SK-N-SH treated with all-trans-retinoic acid at 6 μM for 48 hours (cell line): Measurements from ENCODE around the gene ENDOD1.

Experiments
- ATAC-seq: fragments of 200-7000 bp; cut with Tn5 transposase; 3 replicates; pipeline ENCODE4 v1.9.1; 2020; ENCODE audit warnings: mild to moderate bottlenecking, moderate library complexity
- ARNTL ChIP-seq: fragments of 450-650 bp; formaldehyde crosslinking; IDR thresholded peaks from 2 replicates; pipeline ENCODE4 v1.5.0; 2020; ENCODE audit warnings: low read depth, mild to moderate bottlenecking, moderate library complexity, borderline replicate concordance
- BACH2 ChIP-seq: fragments of 250-450 bp; sonication (Bioruptor Pico); IDR thresholded peaks from 2 replicates; pipeline ENCODE4 v1.9.0; 2021; ENCODE audit warnings: mild to moderate bottlenecking, borderline replicate concordance
- CSDC2 ChIP-seq: fragments of 250-450 bp; sonication (Bioruptor Pico); IDR thresholded peaks from 2 replicates; pipeline ENCODE4 v1.5.0; 2020; ENCODE audit warnings: mild to moderate bottlenecking, moderate library complexity
- ESRRG ChIP-seq: fragments of 250-450 bp; sonication (Bioruptor Pico); IDR thresholded peaks from 2 replicates; pipeline ENCODE4 v1.6.1; 2021; ENCODE audit warnings: mild to moderate bottlenecking
- GLIS3 ChIP-seq: fragments of 250-450 bp; sonication (Bioruptor Pico); IDR thresholded peaks from 2 replicates; pipeline ENCODE4 v1.5.0; 2020; ENCODE audit warnings: mild to moderate bottlenecking, moderate library complexity
- ISL1 ChIP-seq: fragments of 250-450 bp; sonication (Bioruptor Pico); IDR thresholded peaks from 2 replicates; pipeline ENCODE4 v2.1.2; 2022; ENCODE audit warnings: mild to moderate bottlenecking, moderate library complexity
- OSR1 ChIP-seq: fragments of 250-450 bp; sonication (Bioruptor Pico); IDR thresholded peaks from 2 replicates; pipeline ENCODE4 v1.8.0; 2022; ENCODE audit warnings: moderate library complexity, mild to moderate bottlenecking, inconsistent platforms
- POU6F1 ChIP-seq: fragments of 250-450 bp; sonication (Bioruptor Pico); IDR thresholded peaks from 2 replicates; pipeline ENCODE4 v1.8.0; 2021; ENCODE audit warnings: low read depth, mild to moderate bottlenecking, moderate library complexity, borderline replicate concordance
- PPARA ChIP-seq: fragments of 250-450 bp; sonication (Bioruptor Pico); IDR thresholded peaks from 2 replicates; pipeline ENCODE4 v1.5.0; 2020; ENCODE audit warnings: mild to moderate bottlenecking, borderline replicate concordance
- RARB ChIP-seq: fragments of 250-450 bp; sonication (Bioruptor Pico); IDR thresholded peaks from 2 replicates; pipeline ENCODE4 v1.8.0; 2021; ENCODE audit warnings: mild to moderate bottlenecking, moderate library complexity
- SNAI2 ChIP-seq: fragments of 250-450 bp; sonication (Bioruptor Pico); IDR thresholded peaks from 2 replicates; pipeline ENCODE4 v1.5.0; 2020; ENCODE audit warnings: mild to moderate bottlenecking, moderate library complexity
- TCF4 ChIP-seq: fragments of 250-450 bp; sonication (Bioruptor Pico); IDR thresholded peaks from 2 replicates; pipeline ENCODE4 v1.8.0; 2021; ENCODE audit warnings: mild to moderate bottlenecking, moderate library complexity, borderline replicate concordance
- TOX ChIP-seq: fragments of 250-450 bp; sonication (Bioruptor Pico); IDR thresholded peaks from 2 replicates; pipeline ENCODE4 v1.8.0; 2021; ENCODE audit warnings: mild to moderate bottlenecking, moderate library complexity, borderline replicate concordance
- ZFP3 ChIP-seq: fragments of 250-450 bp; sonication (Bioruptor Pico); IDR thresholded peaks from 2 replicates; pipeline ENCODE4 v1.5.0; 2020; ENCODE audit warnings: mild to moderate bottlenecking, moderate library complexity
- ZFP30 ChIP-seq: fragments of 450-650 bp; formaldehyde crosslinking; IDR thresholded peaks from 2 replicates; pipeline ENCODE4 v1.5.0; 2022; ENCODE audit warnings: mild to moderate bottlenecking, moderate library complexity
- ZNF565 ChIP-seq: fragments of 450-650 bp; formaldehyde crosslinking; conservative IDR thresholded peaks from 2 replicates; pipeline ENCODE4 v1.5.0; 2020; ENCODE audit warnings: low read depth, mild to moderate bottlenecking, moderate library complexity
- ZNF70 ChIP-seq: fragments of 450-650 bp; formaldehyde crosslinking; IDR thresholded peaks from 2 replicates; pipeline ENCODE4 v1.5.0; 2020; ENCODE audit warnings: mild to moderate bottlenecking, moderate library complexity
- ZNF8 ChIP-seq: fragments of 450-650 bp; formaldehyde crosslinking; IDR thresholded peaks from 2 replicates; pipeline ENCODE4 v1.5.0; 2020; ENCODE audit warnings: mild to moderate bottlenecking, moderate library complexity
- TF ChIP-seq, protein P1 (sequence below): fragments of 250-450 bp; sonication (Bioruptor Pico); IDR thresholded peaks from 2 replicates; pipeline ENCODE4 v1.5.1; 2021; ENCODE audit warnings: mild to moderate bottlenecking, moderate library complexity
- TF ChIP-seq, protein P2 (sequence below): fragments of 250-450 bp; sonication (Bioruptor Pico); IDR thresholded peaks from 2 replicates; pipeline ENCODE4 v1.5.1; 2020; ENCODE audit warnings: low read depth, mild to moderate bottlenecking, moderate library complexity

Gene ENDOD1

DNA sequence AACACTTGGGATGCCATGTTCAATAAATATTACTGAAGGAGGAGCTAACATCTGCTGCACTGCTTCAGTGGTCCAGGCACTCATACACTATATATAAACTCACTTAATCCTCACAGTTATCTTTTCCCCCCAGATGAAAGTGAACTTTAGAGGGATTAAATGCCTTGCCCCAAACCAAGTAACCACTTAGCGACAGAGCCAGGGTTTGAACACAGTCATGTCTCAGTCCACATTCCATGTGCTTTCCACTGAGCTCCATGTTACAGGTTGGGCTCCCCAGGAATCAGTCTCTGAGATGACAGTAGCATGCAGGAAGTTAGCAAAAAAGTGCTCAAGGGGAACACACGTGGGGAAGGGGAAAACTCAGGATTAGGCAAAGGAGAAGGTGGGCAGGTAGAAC, 59.3 kb downstream of the ENDOD1 start:
- no peak for ATAC-seq
- TF ChIP-seq ZNF70 (no peak), ESRRG (CRISPR knock-in tag) (no peak), PPARA (CRISPR knock-in tag) (no peak), GLIS3 (CRISPR knock-in tag) (no peak), ZNF8 (CRISPR knock-in tag) (no peak), ZNF565 (CRISPR knock-in tag) (no peak), TCF4 (CRISPR knock-in tag) (no peak), TOX (CRISPR knock-in tag) (no peak), BACH2 (CRISPR knock-in tag) (no peak), OSR1 (CRISPR knock-in tag) (no peak)
- TF ChIP-seq, all 23 proteins: peak for 0

DNA sequence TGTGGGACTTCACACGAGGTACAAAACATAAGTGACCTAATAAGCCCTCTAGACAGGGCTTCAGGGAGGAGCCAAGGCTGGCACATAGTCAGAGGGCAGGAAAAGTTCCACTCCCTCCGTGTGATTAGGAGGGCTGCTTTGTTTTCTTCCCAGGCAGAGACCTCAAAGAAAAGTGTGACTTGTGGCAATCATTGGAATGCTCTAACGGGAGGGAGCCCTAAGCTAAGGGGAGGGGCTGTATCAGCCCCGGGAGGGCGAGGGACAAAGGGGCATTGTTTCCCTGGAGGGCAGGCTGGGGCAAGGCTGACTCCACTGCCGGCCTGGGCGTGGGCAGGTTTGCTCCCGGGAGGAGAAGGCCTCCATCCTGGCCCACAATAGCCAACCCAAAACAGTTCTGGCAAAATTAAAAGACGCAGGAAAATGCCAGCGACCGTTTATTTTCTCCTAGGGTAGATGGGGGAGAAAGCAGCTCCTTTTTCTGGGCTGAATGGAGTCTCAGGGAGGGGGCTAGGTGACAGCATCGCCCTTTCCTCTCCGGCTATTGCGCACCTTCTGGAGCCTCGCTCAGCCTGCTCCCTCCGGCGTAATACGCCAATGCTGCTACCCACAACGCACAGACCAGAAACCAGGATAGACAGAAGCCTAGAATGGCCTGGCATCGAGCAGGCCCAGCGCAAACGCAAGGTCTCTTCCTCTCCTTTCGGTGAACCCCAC, 60.2 kb downstream of the ENDOD1 start:
- no peak for ATAC-seq

GRCh38 chr11:95150956-95151684, 61.5 kb downstream of the ENDOD1 start:
- no peak for TF ChIP-seq CSDC2 (CRISPR knock-in tag)
- peak; percentile 61 for ATAC-seq

More for the DNA sequence above, 60.2 kb downstream of the ENDOD1 start:
- TF ChIP-seq TCF4 (CRISPR knock-in tag) (no peak), ESRRG (CRISPR knock-in tag) (no peak), ISL1 (no peak), SNAI2 (CRISPR knock-in tag) (no peak), ARNTL (CRISPR knock-in tag) (no peak), CSDC2 (CRISPR knock-in tag) (no peak)
- TF ChIP-seq, protein P1, sequence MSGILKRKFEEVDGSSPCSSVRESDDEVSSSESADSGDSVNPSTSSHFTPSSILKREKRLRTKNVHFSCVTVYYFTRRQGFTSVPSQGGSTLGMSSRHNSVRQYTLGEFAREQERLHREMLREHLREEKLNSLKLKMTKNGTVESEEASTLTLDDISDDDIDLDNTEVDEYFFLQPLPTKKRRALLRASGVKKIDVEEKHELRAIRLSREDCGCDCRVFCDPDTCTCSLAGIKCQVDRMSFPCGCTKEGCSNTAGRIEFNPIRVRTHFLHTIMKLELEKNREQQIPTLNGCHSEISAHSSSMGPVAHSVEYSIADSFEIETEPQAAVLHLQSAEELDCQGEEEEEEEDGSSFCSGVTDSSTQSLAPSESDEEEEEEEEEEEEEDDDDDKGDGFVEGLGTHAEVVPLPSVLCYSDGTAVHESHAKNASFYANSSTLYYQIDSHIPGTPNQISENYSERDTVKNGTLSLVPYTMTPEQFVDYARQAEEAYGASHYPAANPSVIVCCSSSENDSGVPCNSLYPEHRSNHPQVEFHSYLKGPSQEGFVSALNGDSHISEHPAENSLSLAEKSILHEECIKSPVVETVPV, result no peak

- TF ChIP-seq RARB (CRISPR knock-in tag) (no peak), ZFP3 (CRISPR knock-in tag) (no peak), ZFP30 (no peak), POU6F1 (CRISPR knock-in tag) (no peak)
- ATAC-seq, result no peak
These were observed 63.5 kb downstream of the ENDOD1 start for GRCh38 chr11:95152876-95153856.

- ATAC-seq, result no peak
- TF ChIP-seq ZFP3 (CRISPR knock-in tag), result peak; percentile 91
- TF ChIP-seq RARB (CRISPR knock-in tag), result no peak
- TF ChIP-seq, protein P2, sequence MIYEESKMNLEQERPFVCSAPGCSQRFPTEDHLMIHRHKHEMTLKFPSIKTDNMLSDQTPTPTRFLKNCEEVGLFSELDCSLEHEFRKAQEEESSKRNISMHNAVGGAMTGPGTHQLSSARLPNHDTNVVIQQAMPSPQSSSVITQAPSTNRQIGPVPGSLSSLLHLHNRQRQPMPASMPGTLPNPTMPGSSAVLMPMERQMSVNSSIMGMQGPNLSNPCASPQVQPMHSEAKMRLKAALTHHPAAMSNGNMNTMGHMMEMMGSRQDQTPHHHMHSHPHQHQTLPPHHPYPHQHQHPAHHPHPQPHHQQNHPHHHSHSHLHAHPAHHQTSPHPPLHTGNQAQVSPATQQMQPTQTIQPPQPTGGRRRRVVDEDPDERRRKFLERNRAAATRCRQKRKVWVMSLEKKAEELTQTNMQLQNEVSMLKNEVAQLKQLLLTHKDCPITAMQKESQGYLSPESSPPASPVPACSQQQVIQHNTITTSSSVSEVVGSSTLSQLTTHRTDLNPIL, result no peak
- TF ChIP-seq CSDC2 (CRISPR knock-in tag), result no peak
These were observed 64.2 kb downstream of the ENDOD1 start for GRCh38 chr11:95153857-95154246.
